ENCODE measurements around the gene POM121.
"Not testable (repeated sequence)": the region's sequence is repeated elsewhere in the genome, so short reads cannot be mapped to it uniquely, and the experiment has no call there.

Gene POM121

GRCh38 chr7:72950432-72950831, 25.5 kb downstream of the POM121 start:
- DNase-seq: not testable (repeated sequence)

- DNase-seq: not testable (repeated sequence)
These were observed 29.1 kb downstream of the POM121 start for GRCh38 chr7:72953901-72954562.

GRCh38 chr7:72954563-72955198, 29.8 kb downstream of the POM121 start:
- DNase-seq: not testable (repeated sequence)

GRCh38 chr7:72960029-72960428, 35.1 kb downstream of the POM121 start:
- DNase-seq: not testable (repeated sequence)

- not testable (repeated sequence) for DNase-seq
These were observed 35.9 kb downstream of the POM121 start for GRCh38 chr7:72960626-72961345.

GRCh38 chr7:72961346-72961650, 36.4 kb downstream of the POM121 start:
- DNase-seq: not testable (repeated sequence)

- DNase-seq: not testable (repeated sequence)
These were observed 38.2 kb downstream of the POM121 start for GRCh38 chr7:72963056-72963455.

- DNase-seq: not testable (repeated sequence)
These were observed 40.5 kb downstream of the POM121 start for GRCh38 chr7:72965186-72965975.

- DNase-seq: not testable (repeated sequence)
These were observed 42.0 kb downstream of the POM121 start for GRCh38 chr7:72966892-72967291.

- DNase-seq: not testable (repeated sequence)
These were observed 44.2 kb downstream of the POM121 start, which contains the start of gene TRIM74 for GRCh38 chr7:72968980-72969516. Gene TRIM74 (minus strand): TSS chr7:72969466. CDS start chr7:72966157, 3,309 bp downstream.

- DNase-seq: not testable (repeated sequence)
These were observed 44.8 kb downstream of the POM121 start for GRCh38 chr7:72969688-72970087.

- not testable (repeated sequence) for DNase-seq
These were observed 46.6 kb downstream of the POM121 start for GRCh38 chr7:72971505-72971904.

- DNase-seq: not testable (repeated sequence)
These were observed 49.9 kb downstream of the POM121 start for GRCh38 chr7:72974781-72975180.

- DNase-seq: not testable (repeated sequence)
These were observed 50.9 kb downstream of the POM121 start for GRCh38 chr7:72975656-72976286.

GRCh38 chr7:72976434-72976833, 51.5 kb downstream of the POM121 start:
- not testable (repeated sequence) for DNase-seq

- not testable (repeated sequence) for DNase-seq
These were observed 55.5 kb downstream of the POM121 start for GRCh38 chr7:72980382-72980781.

- not testable (repeated sequence) for DNase-seq
These were observed 57.2 kb downstream of the POM121 start for GRCh38 chr7:72982084-72982483.

GRCh38 chr7:72990146-72990913, 65.4 kb downstream of the POM121 start:
- DNase-seq: not testable (repeated sequence)

GRCh38 chr7:72995484-72995883, 70.6 kb downstream of the POM121 start:
- not testable (repeated sequence) for DNase-seq

- not testable (repeated sequence) for DNase-seq
These were observed 72.6 kb downstream of the POM121 start for GRCh38 chr7:72997447-72997846.

GRCh38 chr7:72997887-72998468, 73.1 kb downstream of the POM121 start:
- DNase-seq: not testable (repeated sequence)

Measured in RPMI8226 (cell line).